HG03354 (cell line): Measurements from ENCODE around the gene SLC39A3.

Experiments used
- ATAC-seq: cut with Tn5 transposase; IDR thresholded peaks from one replicate; pipeline ENCODE4 v1.9.1; 2021; ENCODE audit warnings: mild to moderate bottlenecking; ENCODE audit not compliant: unreplicated experiment, poor library complexity, severe bottlenecking

Gene SLC39A3

DNA sequence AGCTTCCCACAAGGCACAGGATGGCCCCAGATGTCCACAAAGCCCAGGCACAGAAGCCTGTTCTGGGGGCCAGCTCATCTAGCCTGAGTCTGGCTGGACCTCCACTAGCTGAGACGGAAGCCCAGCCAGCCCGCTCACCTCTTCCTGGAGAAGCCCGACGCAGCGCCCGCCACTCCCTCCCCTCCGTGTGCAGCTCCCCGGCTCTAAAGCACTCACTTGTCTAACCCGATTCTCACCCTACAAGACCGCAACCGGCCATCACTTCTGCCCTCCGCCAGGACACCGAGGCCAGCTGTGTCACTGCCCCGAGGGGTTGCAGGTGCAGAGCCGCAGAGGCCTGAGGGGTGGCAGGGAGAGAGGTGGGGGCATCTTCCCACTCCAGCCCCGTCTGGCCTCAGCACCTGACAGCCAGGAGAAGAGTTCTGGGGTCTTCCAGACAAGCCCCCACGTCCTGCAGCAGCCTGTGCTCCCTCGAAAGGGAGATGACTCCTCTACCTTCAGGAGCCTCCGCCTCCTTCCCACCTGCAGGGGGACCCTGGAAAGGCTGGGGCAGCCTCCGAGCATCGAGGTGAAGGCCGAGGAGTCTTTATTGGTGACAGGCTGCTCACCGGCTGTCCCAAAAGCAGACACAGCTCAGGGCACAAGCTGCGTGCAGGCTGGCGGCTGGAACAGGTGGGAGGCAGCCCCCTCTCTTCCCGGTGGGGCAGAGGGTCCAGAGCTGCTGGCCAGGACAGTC lies 12.7 kb downstream of the SLC39A3 start:
- no peak for ATAC-seq

DNA sequence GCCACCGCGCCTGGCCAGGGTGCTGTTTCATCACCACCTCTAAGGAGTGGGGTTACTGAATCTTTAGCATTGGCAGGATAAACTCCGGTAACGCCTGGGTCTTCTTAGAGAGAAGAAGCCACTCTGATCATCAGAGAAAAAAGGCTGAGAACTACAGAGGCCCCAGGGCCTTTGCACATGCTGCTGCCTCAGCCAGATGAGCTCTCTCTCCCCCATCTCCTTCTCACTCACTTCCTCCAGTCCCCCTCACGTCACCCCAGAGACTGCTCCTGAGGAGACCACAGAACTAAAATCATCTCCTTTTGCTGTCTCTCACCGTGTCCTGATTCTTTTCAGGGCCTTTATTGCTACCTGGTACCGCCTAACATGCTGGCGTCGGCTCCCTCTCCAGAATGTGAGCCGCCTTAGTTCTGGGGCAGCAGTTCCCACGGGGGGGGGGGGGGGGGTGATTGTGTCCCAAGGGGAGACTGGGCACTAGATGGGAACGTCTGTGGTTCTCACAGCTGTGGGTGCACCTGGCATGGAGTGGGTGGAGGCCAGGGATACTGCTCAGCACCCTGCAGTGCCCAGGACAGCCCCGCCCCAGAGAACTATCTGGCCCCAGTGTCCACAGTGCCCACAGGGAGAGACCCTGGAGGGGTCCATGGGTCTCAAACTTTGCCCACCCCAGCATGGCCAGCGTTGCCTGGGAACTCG lies 13.5 kb downstream of the SLC39A3 start:
- no peak for ATAC-seq

DNA sequence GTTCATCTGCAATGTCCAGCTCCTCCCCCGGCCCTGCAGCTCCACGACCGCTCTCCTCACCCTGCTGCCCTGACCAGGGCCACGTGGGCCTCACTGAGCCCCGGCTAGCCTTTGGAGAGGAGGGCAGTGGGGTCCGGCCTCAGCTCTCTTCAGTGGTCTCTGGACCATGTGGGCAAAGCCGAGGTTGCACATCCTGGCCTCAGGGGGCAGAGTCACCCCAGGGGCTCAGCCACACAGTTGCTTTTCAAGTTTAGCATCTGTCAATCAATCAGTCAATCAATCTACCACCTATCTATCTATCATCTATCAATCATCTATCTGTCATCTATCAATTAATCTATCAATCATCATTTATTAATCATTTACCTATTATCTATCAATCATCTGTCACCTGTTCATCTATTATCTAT lies 15.7 kb downstream of the SLC39A3 start:
- ATAC-seq, result no peak

DNA sequence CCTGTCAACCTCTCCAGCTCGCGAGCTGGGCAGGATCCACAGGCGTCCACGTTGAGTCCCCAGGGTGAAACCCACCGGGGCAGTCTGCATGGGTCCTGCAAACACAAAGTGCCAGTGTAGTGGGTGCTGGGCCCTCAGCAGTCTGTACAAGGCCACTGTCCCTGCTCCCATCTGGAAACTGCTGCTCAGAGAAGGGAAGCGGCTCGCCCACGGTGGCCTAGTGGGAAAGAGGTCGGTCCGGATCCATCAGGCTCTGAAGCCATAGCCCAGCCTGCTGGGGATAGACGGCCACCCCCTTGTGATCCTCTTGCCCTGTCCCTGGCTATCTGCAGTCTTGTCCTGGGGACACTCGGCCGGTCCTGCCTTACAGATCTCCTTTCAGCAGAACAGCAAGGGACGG lies 16.1 kb downstream of the SLC39A3 start:
- ATAC-seq, result no peak

DNA sequence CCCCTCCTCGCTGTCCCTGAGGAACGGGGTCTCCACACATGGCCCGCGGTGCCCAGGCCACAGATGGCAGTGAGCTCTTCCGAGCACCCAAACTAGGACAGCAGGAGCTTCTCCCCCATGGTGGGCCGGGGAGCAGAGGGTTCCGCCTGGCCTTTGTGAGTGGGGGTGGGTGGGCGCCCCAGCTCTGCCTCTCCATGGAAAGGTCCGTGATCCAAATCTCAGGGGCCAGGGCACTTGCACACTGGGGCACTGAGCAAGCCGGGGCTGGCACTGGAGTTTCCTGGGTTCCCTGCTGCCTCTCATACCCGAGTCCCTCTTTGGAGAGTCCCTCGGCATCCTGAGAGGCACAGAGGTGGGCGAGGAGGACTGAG lies 16.5 kb downstream of the SLC39A3 start:
- no peak for ATAC-seq

DNA sequence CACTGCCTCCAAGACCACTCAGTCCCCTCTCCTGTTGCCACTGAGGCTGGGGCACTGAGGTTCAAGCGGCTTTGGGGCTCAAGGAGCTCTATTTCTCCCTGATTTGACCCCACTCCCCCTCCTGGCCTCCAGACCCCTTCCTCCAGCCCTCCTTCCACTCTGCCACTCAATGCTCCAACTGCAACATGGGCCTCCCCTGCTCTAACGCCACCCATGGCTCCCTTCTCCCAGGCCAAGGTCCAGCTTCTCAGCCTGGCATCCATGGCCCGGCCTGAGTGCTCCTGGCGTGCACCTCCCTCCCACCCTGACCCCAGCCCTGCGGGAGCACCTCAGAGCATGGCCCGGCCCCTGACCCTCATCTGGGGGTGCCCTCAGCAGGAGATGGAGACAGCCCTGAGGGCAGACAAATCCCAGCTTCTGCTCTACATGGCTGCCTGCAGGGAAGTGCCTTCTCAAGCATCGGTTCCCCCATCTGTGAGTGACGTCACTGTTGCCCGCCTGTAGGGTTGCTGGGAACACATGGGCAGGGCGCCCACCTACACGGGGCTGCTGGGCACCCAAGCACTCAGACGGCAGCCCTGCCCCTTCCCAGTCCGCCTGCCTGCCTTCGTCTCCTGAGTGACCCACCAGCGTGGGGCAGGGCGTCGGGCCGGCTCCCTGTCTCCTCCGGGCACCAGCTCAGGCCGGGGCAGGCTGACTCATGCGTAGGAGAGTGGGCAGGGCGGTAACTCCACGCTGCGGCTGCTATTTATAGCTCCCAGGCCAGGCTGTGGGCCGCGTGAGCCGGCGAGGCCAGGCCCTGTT lies 17.1 kb downstream of the SLC39A3 start:
- no peak for ATAC-seq

DNA sequence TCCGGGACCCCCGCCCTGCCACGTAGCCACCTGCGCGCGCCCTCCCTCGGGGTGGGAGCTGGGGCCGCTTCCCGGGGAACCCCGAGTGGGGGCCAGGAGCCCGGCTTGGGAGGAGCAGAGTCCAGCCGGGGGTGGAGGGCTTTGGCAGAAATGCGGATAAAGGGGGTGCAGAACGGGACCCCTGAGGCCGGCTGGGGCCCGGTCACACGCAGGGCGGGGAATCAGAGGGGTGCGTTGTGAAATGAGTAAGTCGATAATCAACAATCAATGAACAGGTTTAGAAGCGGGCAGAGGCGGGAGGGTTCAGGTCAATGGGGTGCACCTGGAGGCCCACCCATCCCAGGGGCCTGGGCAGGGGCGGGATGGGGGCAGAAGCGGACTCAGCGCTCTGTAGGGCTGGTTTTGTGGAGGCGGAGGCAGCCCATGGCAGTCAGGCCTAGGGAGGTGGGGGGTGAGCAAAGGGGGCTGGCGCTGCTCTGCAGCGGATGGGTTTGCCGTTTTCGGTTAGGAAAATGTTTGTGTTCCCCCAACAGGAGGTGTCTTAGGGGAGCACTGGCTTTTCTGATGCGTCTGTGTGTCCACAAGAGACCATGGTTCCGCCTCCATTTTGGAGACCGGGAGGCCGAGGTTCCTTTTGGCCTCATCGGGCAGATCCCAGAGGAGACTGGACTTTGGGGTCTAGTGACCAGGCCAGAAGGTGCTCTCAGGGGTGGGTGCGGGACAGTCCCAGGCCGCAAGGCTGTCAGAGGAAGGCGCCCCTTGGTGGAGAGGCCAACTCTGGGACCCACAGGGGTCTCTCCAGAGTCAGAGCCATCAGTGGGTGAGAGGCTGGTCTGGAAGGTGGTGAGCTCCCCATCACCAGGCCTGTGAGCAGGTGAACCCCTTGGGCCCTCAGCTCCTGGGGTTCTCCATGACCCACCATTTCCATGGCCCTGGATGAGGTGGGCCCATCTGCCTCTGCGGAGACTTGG lies 18.0 kb downstream of the SLC39A3 start:
- no peak for ATAC-seq

DNA sequence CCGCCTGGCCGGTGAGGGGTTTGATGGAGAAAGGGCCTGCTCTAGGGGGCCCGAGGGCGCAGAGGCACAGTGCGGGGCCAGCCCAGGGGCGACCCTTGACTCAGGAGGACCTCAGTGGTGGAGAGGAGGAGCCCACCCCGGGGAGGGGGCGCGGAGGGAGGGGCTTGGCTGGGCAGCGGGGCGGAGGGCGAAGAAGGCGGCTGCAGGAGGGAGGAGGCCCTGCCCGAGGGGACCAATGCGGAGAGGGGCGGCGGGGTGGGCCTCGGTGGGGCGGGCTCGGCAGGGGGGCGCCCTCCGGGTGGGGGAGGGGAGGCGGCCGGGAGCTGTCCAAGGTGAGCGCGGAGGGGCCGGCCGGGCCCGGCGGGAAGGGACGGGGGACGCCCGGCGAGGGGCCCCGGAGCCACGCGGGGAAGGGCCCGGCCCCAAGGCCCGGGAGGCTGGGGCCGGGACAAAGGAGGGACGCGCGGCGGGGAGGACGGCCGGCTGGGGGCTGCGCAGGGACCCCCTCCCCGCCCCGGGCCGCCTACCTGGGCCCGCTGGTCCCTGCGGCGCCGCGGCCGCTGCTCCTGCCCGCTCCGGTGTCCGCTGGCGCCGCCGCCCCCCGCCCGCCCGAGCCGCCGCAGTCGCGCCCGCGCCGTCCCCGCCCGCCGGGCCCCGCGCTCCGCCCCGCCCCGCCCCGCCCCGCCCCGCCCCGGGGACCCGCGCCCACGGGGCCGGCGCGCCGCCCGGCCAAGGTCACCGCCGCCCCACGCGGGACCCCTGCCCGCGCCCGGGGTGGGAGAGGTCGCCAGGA lies 18.8 kb downstream of the SLC39A3 start, which contains the start of gene DIRAS1:
Gene DIRAS1, minus strand, starts transcription at position 596 of the 793 bp plus-strand sequence. CDS start 3,566 bp downstream, outside the sequence.
- ATAC-seq, result no peak

DNA sequence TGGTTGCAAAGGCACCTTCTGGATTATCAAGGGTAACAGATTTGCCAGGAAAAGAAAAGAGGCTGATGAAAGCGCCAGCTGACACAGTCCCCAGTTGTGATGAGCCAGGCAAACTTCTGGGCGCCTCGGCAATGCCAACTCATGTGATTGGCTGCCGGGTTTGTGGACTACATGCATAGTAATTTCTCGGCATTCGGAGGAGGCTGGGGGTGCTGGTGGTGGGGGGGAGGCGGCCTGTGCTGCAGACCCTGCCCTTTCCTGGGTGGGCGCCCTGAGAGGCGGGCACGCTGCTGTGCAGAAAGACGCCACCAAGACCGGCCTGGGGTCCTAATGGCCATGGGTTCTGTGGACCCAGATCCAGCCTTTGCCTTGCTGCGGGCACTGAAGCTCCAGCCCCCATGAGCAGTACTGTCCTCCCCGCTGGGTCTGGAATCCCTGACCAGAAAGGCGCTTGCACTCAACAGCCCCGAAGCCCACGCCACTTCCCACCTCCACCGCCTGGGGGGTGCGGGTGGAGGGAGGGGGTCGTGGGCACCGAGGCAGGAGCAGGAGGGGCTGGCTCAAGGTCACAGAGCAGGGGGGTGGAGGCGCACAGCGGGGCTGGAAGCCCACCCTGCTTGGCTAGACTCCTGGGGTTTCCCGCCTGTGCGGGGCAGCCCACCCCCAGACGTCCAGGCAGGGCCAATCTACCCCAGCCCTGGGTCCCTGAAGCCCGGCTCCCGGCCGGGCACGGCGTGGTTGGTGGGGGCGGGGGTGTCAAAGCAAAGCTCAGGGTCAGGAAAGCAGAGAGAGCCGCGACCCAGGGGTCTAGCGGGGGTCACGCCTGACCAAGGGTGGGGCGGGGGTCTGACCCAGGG lies 19.7 kb downstream of the SLC39A3 start:
- ATAC-seq, result no peak

DNA sequence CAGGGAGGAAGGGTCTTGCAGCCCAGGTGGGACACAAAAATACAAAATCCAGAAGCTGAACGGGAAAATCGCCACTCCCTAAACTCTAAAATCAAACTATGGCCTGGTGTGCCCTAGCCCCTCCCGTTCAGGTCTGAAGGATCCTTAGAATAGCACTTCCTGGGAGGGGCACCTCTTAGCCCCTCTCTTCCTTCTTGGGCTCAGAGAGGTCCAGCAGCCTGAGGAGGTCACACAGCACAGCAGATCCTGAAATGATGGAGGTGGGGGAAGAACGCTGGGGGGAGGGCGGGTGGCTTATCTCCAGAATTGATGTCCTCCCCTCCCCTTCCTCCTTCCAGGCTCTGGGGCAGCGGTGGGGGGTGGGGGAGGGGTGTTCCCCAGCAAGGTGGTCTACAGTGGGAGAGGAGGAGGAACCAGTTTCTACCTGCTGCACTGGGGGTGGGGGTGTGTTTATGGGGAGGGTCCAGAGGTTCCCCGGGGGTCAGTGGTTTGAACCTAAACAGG lies 20.5 kb downstream of the SLC39A3 start:
- no peak for ATAC-seq

DNA sequence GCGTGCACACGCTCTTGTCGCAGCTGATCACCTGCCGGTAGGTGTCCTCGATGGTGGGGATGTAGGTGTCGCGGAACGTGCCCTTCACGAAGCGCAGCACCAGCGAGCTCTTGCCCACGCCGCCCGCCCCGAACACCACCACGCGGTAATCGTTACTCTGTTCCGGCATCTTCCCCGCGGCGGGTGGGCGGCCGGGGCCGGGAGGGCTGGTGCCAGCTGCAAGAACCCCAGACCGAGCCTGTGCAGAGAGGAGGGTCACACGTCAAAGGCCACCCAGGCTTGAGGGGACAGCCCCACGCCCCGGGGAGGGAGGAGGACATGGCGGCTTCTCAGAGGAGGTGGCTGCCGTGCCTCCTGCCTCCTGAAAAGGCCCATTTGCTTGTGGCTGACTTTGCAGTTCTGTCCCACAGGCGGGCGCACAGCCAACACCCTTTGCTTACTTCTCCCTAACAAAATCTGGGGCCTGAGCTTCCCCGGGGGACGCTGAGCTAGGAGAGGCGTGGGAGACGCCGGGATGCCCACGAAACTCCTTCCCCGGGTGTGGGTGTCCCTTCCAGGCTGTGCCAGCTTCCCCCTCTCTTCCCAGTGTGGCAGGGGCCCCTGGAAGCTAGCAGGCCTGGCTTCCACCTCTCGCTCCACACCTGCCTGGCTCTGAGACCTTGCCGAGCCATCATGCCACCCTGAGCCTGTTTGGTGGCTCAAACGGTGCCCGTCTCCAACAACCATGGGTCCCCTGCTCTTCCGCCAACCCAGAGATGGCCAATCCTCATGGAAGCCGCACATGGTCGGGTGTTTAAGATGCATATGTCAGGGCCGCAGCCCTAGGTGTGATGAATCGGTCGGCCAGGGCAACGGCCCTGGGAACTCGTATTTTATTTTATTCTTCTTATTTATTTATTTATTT lies 21.9 kb downstream of the SLC39A3 start:
- no peak for ATAC-seq

DNA sequence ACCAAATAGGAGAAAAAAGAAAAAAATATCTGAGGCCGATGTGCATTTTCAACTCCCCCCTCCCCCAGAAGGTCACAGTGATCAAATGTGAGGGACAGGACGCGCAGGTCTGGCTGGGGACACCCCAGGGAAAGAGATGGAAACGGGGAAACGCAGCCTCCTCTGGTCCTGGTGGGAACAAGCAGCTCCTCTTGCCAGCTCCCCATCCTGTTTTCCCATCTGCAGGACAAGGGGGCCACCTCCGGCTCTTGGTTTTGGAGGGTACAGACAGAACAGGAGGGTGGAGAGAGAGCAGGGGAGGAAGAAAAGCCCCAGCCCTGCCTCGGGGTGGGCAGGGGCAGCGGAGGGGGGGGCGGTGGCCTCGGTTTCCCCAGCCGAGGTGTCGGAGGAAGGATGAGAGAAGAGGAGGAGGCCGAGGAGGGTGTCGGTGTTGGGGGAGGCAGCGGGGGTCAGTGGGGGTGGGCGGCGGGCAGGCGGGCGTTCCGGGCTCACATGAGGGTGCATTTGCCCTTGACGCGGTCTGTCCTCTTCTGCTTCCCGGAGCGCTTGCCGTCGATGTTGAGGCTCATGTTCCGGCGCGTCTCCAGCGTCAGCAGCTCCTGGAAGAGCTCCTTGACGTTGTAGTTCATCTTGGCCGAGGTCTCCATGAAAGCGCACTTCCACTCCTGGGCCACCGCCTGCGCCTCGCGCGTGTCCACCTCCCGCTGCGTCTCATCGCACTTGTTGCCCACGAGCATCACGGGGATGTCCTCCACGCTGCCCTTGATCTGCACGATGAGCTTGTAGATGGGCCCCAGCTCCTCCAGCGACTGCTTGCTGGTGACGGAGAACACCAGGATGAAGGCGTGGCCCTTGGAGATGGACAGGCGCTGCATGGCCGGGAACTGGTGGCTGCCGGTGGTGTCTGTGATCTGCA lies 22.8 kb downstream of the SLC39A3 start:
- ATAC-seq, result no peak

DNA sequence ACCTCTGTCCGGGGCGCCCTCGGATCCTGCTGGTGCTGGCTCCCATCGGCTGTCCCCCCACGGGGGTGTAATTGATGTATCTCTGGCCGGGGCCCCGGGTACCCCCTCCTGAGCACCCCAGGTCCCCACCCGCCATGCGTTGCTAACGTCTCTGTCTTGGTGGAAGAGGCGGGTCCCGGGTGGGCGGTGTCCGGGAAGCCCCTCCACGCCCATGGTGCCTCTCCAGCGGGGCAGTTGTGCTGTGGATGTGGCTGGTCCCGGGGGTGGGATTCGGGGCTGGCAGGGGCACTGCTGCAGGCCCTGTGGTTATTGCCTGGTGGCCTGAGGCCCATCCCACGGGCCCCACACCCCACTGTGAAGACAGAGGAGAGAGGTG lies 23.6 kb downstream of the SLC39A3 start:
- ATAC-seq, result no peak

DNA sequence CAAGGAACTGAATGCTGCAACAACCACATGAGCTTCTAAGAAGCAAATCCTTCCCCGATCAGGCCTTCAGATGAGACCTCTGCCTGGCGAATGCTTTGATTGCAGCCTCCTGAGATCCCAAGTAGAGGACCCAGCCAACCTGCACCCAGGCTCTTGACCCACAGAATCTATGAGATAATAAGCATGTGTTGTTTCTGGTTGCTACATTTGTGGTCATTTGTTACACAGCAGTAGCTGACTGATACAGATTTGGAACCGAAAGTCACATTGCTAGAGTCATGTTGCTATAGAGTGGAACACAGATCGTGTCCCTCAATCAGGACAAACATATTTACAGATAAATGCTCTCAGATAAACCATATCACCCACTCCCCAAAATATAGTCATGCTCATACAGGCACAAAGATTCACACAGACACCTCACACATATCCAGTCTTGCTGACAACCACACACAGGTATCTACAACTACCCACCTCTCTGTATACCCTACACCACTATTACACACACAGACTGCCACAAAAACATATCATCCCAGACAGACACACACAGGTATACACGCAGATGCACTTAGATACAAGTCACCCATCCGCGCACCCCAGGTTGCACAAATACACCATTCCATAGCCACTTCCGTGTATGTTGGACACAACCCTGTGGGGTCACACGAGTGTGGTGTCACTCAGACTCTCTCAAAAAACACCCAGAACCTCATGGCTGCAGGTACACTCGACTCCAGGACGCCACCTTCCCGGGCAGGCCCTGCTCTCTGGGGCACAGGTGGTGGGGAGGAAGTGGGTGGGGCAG lies 24.1 kb downstream of the SLC39A3 start:
- no peak for ATAC-seq
